DOHH2 (cell line): ENCODE results near the gene CHPT1.

ENCODE experiments used
- EZH2phosphoT487 ChIP-seq: fragments of 200-600 bp; sonication (generic); IDR thresholded peaks from 2 replicates; pipeline ENCODE4 v1.6.1; 2017; ENCODE audit warnings: borderline replicate concordance, mild to moderate bottlenecking, antibody characterized with exemption, low read length, moderate library complexity, mixed read lengths
- TF ChIP-seq, protein P1 (sequence below): fragments of 200-600 bp; sonication (generic); IDR thresholded peaks from one replicate; pipeline ENCODE4 v1.5.1; 2014; ENCODE audit warnings: antibody characterized with exemption, mild to moderate bottlenecking, low read depth, low read length; ENCODE audit not compliant: poor library complexity, severe bottlenecking

DNA sequence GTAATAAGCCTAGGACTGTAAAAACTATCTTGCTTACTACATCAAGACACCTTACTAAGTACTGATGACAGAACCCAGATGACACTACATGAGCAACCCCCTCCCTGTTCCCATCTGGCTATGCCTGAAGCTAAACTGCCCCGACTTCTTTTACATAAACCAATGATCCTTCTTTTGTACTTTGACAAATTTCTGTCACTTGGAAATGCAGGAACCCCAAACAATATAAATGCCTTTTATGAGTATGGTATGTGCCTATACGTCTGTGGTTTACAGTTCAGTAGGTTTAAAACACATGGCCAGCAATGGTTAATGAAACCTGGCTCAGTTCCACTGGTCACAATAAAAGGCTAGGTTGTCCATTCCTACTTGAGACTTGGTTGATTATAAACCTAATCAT is 35.7 kb downstream of the CHPT1 start:
- TF ChIP-seq, protein P1, sequence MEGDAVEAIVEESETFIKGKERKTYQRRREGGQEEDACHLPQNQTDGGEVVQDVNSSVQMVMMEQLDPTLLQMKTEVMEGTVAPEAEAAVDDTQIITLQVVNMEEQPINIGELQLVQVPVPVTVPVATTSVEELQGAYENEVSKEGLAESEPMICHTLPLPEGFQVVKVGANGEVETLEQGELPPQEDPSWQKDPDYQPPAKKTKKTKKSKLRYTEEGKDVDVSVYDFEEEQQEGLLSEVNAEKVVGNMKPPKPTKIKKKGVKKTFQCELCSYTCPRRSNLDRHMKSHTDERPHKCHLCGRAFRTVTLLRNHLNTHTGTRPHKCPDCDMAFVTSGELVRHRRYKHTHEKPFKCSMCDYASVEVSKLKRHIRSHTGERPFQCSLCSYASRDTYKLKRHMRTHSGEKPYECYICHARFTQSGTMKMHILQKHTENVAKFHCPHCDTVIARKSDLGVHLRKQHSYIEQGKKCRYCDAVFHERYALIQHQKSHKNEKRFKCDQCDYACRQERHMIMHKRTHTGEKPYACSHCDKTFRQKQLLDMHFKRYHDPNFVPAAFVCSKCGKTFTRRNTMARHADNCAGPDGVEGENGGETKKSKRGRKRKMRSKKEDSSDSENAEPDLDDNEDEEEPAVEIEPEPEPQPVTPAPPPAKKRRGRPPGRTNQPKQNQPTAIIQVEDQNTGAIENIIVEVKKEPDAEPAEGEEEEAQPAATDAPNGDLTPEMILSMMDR, result no peak
- TF ChIP-seq EZH2phosphoT487, result no peak
